HG02973 (cell line): ENCODE data around the gene TVP23C.

Source experiments
- ATAC-seq: cut with Tn5 transposase; IDR thresholded peaks from one replicate; pipeline ENCODE4 v1.9.1; 2021; ENCODE audit warnings: moderate library complexity; ENCODE audit not compliant: unreplicated experiment

TVP23C gene

DNA sequence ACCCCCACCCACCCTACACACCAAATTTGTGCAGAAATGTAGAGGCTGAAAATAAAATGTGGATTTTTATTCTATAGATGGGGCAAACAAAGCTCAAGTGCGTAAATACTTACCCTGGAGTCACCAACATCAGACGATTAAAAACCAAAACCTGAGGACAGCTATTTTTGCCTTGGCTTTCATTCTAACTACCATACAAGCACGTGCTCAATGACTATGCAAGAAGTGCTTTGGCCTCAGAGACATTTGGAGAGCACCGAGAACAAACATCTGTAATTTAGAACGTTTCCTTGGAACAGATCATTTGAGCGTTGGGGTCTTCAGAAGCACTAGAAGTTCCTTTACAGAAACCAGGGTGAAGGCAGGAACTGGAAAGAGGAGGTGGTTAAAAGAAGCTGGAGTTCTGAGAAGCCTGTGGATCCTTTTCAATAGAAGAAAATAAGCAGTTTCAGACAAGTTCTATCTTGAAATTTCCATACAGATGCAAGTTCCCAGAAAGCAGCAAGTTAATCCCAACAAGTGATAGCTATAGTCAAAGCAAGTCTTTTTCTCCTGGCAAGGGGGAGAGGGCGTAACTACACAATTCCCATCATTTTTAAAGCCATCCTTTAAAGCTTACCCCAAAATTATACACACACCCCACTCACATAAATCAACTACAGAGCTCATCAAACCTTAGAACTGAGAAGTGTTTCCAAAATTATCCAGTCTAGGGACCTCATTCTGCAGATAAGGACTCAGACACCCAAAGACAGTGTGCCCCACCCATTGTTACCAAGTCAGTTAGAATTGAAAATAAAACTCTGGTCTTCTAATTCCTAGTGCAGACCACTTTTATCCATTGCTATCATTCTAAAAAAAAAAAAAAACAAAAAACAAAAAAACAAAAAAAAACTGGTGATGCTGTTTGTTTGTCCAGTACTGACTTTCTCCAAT is 66.3 kb downstream of the TVP23C start:
- no peak for ATAC-seq

DNA sequence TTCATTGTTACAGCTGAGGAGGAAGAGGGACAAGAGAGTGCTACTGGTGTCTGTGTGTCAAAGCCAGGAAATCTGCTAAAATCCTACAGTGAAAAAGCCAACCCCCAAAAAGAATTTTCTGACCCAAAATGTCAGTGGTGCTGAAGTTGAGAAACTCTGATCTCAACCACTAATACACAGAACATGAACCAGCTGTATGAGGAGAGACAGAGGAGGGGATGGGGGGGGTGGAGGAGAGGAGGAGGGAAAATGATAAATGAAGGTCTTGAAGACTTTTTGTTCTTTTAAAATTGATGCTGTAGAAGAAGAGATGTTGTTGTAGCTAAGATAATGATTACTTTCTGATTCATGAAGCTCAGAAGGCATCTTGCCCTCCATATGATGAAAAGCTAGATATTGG is 68.5 kb downstream of the TVP23C start:
- ATAC-seq, result no peak

DNA sequence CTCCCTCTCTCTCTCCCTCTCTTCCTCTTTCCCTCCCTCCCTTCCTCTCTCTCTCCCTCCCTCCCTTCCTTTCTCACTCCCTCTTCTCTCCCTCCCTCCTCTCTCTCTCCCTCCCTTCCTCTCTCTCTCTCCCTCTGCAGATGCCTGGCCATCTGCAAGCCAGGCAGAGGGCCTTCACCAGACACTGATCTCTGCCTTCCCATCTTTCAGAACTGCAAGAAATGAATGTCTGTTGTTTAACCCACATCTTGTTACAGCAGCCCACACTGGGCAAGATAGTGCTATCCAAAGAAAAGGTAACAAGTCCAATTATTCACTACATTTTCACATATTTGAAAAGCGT is 69.6 kb downstream of the TVP23C start:
- ATAC-seq, result no peak

DNA sequence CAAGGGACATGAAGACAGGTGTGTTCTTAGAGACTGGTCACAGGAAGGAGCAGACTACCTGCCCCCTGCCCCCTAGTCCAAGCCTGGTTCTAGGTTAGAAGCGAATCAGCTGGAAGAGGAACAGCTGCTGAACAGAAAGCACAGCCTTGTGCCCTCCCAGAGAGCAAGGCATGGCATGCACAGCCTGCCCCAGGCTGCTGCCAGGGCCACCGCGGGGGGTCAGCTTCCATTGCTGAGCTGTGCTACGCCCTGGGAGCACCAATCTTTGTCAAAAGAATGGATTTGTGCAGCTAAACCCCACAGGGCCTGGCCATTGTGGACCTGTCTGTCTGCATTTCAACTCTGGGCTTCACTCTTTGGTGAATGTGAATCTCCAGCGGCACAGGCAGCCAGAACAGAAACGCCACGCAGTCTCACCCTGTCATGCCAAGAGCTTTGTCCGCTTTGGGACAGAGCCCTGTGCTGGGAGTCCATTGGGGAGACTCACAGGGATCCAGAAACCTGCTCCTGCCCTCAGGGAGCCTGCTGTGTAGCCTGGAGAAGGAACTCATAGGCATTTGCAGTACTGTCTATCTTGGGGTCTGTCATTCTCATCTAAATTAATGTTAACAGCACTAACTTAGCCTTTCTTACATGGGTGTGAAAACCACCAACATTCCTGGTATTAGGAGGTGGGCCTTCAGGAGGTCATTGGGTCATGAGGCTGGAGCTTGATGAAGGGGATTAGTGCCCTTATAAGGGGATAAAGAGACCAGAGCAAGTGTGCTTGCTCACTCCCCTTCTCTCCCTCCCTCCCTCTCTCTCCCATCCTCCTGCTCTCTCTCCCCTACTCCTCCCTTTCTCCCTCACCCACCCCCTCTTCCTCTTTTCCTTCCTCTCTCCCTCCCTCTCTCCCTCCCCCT is 70.2 kb downstream of the TVP23C start:
- no peak for ATAC-seq

DNA sequence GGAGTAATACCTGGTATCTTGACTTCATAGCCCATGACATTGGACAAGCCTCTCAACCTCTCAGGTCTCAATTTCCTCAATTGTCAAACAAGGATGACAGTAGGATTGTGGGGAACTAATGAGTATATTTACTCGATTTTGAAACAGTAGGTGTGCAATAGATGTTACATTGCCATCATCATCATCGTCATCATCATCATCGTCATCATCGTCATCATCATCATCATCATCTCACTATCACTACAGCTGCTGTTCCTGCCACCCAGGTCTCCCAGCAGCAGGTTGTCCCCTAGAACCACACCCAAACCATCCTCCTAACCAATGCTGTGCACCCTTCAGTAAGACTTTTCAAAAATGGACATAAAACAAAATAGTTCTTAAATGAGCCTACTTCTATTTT is 71.1 kb downstream of the TVP23C start:
- ATAC-seq, result no peak

DNA sequence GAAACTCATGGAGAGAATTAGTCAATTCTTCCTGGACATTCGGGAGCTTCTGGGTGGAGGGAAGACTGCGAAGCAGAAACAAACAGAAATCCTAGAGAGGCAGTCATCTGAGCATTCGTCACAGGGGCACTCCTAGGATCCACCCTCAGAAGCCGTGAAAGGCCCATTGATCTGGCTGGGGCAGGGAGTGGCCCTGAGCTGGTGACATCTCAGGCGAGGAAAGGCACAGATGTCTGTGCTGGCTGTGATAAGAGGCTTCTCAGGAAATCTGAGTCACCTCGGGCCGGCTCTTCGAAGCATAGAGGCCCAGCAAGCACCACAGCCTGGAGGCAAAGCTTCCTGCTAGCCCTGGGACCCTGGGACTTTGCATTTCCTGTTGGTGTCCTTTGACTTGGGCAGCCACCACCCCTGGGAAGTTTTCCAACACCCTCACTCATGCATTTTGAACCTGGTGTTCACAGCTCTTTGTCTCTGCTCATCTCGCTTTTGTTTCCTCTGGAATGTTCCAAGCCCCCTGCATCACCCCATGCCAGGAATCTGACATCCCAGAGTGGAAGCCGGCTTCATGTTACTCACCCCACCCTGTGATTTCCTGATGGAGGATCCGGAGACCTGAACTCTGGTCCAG is 72.5 kb downstream of the TVP23C start:
- ATAC-seq, result no peak

DNA sequence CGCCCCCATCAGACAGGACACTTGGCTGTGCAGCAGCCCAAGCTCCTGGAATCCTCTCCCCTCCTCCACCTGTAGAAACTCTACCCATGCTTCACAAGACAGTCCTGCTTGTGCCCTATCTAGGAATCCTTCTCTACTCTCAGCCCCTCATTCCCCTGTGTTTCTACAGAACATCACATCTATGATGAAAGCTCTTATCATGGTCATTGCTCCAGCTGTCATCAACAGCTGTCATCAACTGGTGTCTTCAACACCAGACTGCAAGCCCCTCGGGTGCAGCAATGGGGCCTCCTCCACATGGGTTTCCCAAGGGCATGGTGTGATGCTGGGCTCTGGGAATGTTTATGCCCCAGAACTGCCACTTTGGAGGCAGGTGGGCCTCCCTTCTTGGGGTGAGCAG is 74.7 kb downstream of the TVP23C start:
- ATAC-seq, result no peak

DNA sequence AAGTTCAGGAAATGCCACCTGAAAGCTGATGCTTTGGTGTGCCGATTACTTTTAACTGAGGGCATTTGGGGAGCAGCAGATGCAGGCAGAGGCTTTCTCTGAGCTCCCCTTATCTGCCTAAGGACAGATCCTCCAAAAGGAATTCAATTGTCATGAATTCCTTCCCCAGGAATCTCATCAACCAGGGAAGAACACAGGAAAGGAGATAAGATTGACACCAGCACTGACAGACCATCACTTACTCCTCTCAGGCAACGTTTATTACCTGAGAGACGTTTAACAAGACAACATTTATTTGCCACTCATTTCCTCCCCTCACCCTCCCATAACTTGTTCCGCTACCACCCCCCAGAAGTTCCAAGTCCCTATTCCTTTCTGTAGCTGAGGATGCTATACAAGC is 78.2 kb downstream of the TVP23C start:
- ATAC-seq, result no peak

DNA sequence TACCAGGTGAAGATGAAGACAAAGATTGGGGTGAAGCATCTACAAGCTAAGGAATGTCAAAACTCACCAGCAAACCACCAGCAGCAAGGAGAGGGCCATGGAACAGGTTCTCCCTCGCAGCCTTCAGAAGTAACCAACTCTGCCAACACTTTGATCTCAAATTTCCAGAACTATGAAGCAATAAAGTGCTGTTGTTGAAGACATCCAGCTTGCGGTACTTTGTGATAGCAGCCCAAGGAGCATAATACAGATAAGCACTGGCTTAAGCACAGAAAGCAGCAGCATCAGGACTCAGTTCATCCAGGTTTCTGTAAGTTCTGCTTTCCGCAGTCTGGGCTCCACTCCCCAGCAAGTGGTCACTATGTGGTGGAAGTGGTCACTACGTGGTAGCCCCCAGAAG is 79.9 kb downstream of the TVP23C start:
- no peak for ATAC-seq

DNA sequence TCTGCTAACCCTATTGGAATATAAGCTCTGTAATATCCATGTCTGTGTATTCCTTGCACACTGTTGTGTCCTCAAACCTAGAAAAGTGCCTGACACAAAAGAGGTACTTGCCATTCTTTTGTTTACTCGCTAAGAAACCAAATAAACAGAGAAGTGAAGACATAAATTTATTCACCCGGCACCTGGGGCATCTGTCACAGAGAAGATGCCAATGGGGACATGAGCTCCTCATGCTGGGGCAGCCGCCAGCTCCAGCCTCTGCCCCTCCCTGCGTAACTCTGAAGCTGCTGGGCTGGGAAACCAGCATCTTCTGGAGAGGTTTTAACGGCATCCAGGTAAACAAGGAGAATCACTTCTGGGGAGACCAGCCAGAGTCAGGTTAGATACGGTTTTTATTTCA is 80.8 kb downstream of the TVP23C start:
- no peak for ATAC-seq

DNA sequence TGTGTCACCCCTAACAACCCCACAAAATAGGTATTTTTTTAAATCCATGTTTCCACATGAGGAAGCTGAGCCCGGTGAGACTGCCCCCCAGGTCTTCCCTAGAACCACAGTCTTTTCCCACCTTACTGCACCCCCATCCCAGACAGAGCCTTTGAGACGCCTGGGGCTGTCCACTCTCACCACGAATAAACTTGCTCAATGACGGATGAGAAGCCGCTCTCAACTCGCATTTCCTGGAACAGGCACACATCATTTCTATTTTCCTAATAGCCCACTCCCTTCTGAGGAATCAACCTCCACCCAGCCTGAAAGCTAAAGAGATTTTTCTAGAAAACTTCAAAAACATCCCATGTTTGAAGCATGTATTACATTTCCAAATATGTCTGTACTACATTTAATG is 81.8 kb downstream of the TVP23C start:
- ATAC-seq, result no peak

DNA sequence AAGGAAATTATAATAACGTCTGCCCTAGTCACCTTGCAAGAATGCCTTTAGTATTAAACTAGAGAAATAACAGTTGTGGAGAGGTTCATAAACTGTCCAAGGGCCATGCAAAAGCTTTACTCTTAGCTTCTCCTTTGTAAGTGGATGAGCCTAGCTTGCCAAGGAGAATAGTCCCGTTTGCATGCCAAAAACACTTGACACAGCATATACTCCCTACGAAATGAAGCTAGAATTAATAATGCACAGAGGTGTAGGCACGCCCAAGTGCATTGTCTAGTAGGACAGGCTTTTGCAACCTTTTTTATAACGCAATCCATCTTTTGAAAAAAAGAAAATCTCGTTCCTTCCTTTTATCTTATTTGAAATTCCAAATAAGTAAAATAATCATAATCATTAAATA is 83.1 kb downstream of the TVP23C start:
- no peak for ATAC-seq

DNA sequence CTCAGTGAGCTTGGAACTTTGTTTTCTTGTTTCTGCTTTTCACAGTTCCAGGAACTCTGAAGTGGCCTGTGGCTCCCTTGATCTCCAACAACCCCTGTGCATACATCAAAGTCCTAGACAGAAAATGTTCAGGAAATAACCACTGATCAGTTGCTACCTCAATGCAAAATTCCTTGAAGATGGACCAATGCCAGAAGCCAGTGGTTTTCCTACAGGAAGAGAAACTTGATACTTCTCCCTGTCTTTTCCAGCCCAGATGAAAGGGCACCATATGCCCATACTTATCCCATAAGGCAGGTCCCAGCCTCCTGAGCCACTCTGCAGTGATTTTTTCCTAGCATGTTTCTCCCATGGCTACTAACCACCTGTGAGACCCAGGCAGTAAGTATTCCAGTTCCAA is 83.6 kb downstream of the TVP23C start:
- ATAC-seq, result no peak

DNA sequence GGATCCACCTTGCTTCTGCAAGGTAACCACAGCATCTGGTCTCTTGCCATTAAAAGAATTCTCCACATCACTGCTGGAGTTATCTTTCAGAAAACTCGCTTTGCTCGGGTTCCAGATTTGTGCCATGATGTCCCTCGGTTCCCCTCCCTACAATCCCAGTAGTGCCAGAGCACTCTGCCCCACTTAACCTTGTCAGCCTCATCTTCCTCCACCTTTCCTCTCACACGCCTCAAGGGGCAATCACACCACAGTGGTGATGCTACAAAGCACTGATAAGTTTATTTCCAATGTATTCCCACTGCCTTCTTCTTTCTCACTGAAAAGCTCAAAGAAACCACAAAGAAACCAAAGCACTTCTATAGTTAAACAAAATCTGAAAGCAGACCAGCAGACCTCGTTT is 84.4 kb downstream of the TVP23C start:
- ATAC-seq, result no peak

DNA sequence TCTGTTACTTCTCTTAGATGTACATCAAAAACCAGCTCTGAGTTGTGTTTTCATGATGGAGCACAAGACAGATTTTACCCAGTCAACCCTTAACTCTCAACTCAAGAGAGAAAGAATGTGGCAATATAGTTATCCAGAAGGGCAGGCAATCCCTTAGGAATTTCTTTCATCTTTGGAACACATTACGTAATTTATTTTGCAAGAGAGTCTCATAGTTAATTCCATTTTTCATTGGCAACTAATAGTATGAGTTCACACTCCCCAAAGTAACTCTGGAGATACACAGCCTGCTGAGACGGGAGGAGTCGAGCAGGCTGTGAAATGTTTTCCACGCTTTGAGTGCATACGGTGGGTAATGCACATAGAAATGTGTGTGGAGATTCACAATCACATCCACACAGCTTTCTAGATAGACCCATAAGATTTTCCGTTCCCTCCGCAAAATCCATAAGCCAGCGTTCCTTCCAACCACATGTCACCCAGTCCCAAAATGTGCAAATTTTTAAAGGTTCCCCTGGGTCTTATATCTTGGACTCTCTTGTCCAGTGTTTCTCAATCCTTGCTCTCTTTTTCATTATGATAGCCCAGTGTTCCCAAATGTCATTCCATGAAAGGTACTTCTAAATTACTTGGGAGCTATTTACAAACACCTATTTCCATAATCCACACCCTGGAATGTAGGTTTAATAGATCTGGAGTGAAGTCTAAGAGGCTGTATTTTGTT is 87.5 kb downstream of the TVP23C start:
- ATAC-seq, result no peak

DNA sequence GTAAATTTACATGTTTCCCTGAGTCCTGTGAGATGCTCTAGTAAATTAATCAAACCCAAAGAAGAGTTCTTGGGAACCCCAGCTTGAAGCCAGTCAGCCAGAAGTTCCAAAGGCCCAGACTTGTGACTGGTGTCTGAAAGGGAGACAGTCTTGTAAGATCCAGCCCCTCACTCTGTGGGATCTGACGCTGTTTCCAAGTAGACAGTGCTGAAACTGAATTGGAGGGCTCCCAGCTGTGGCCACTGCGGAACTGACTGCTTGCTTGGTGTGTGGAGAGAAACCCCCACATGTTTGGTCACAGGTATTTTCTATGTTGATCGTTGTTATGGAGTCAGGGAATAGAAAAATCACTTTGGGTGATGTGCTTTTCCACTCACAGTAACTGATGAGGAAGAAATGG is 90.4 kb downstream of the TVP23C start:
- no peak for ATAC-seq

DNA sequence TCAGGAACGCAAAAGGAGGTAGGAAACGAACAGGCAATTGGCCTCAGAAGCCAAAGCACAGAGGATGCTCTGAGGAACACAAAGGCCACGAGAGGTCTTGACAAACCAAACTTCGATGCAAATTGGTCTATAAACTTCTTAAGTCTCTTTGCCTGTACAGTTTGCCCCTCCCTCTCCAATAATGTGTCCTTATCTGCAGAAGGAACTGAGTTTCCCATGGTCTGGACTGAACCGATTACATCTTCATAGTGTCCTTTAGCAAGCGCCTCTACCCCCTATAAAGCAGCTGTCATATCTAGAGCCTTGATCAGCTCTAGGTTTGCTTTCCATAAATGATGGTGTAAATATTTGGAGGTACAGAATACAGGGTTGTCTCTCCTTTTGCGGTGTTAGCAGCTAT is 92.7 kb downstream of the TVP23C start:
- ATAC-seq, result no peak

DNA sequence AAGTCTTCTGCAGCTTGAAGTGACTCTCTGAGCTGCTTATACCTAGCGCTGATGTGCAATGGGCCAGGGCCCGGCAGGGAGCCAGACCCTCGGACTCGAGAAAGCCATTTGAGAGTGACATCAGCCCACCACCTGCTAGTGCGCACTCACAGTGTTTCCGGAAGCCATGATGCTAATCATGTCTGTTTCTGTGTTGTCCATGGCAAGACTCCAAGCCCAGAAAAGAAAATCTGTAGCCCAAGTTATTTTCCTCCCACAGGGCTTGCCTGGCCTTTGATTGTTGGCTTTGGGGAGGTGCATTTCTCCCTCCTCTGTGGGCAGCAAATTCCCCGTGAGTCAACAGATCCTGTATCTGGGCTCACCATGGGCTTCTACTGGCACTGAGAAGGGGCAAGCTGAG is 94.0 kb downstream of the TVP23C start:
- no peak for ATAC-seq

DNA sequence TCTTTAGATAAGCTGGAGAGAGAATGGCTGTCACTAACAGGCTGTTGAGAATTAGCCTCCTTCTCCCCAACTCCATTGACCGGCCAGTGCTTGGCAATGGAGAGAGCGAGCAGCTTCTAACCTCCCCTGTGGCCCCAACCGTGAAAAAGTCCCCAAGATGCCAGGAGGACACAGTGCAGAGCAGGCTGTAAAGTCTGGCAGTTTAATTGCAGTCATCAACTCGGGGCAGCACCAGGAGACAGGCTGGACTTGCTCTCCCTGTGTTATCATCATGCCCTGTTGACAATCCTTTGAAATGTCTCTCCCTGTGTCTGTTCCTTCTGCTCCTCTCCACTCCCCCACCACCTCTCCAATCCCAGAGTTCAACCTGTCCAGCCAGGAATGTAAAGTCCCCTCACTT is 95.2 kb downstream of the TVP23C start:
- no peak for ATAC-seq

DNA sequence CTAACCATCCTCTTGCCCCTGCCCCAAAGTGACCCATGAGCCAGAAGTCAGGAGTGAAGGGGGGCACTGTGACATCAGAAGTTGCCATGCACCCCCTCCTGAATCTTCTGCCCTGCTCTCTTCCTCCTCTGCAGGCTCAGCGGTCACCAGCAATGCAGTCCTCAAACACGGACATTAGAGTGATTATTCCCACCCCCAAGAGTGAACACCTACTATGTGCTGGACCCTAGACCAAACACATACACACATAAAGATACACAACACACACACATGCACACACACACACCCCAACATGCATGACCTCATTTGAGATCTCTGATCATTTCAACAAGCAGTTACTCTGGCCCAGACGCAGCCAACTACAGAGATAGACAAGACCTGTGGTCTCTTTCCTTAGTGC is 95.7 kb downstream of the TVP23C start, which contains the start of gene CDRT4:
Gene CDRT4, minus strand, starts transcription at position 30 of the 400 bp plus-strand sequence. CDS start 27,383 bp downstream, outside the sequence.
- no peak for ATAC-seq

DNA sequence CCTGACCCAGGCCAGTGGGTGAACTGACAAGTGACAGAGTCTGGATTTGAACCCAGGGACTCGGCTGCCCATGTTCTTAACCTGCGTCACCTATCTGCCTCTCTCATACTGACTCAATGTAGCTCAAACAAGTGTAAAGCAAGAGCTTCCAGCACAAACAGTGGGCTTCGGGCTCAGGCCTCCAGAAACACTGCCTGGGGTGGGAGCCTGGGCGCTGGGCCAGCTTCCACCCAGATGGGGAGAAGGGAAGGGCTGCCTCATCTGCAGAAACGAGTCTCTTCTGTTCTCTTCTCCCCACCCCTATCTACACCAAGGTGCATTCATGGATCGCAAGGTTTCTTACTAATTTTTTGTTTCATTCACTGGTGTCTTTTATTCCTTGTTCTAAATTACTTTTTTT is 97.2 kb downstream of the TVP23C start:
- no peak for ATAC-seq
